Esophagus muscularis mucosa (tissue), 4 donors: Measurements from ENCODE around the gene KRT25.

Experiments used
- CTCF ChIP-seq, 3 experiments: fragments of 200-600 bp in 2 of 3; fragments of 450-650 bp in 1 of 3; sonication (generic) in 2 of 3; IDR thresholded peaks; one replicate each; pipeline ENCODE4 v1.5.1; 2017 to 2019; ENCODE audit warnings: antibody characterized with exemption in 3 of 3, mild to moderate bottlenecking in 2 of 3, moderate library complexity in 1 of 3
- EP300 ChIP-seq: sonication (generic); formaldehyde crosslinking; IDR thresholded peaks from one replicate; pipeline ENCODE4 v1.6.1; 2017; ENCODE audit warnings: antibody characterized with exemption
- POLR2A ChIP-seq: fragments of 450-650 bp; IDR thresholded peaks from one replicate; pipeline ENCODE4 v1.6.1; 2017; ENCODE audit warnings: antibody characterized with exemption, moderate library complexity, mild to moderate bottlenecking, low read depth

- TF ChIP-seq POLR2A (no peak), CTCF (IDR thresholded peaks at IDR 0.05) (no peak), EP300 (no peak)
Measured at GRCh38 chr17:40724656-40725055, 30.5 kb downstream of the KRT25 start.
